GM12801 (cell line): Measurements from ENCODE around the gene GSDME.

ENCODE experiments used
- TF ChIP-seq, protein P1 (sequence below): IDR thresholded peaks from one replicate; pipeline ENCODE4 v1.5.1; 2011; ENCODE audit warnings: control low read depth; ENCODE audit not compliant: insufficient read length; ENCODE audit errors: extremely low read depth

The GSDME gene

GRCh38 chr7:24750441-24751055 lies 6.7 kb downstream of the GSDME start:
- TF ChIP-seq, protein P1, sequence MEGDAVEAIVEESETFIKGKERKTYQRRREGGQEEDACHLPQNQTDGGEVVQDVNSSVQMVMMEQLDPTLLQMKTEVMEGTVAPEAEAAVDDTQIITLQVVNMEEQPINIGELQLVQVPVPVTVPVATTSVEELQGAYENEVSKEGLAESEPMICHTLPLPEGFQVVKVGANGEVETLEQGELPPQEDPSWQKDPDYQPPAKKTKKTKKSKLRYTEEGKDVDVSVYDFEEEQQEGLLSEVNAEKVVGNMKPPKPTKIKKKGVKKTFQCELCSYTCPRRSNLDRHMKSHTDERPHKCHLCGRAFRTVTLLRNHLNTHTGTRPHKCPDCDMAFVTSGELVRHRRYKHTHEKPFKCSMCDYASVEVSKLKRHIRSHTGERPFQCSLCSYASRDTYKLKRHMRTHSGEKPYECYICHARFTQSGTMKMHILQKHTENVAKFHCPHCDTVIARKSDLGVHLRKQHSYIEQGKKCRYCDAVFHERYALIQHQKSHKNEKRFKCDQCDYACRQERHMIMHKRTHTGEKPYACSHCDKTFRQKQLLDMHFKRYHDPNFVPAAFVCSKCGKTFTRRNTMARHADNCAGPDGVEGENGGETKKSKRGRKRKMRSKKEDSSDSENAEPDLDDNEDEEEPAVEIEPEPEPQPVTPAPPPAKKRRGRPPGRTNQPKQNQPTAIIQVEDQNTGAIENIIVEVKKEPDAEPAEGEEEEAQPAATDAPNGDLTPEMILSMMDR, result no peak

- TF ChIP-seq, protein P1, result no peak
Measured at GRCh38 chr7:24748521-24748920, 8.7 kb downstream of the GSDME start.

DNA sequence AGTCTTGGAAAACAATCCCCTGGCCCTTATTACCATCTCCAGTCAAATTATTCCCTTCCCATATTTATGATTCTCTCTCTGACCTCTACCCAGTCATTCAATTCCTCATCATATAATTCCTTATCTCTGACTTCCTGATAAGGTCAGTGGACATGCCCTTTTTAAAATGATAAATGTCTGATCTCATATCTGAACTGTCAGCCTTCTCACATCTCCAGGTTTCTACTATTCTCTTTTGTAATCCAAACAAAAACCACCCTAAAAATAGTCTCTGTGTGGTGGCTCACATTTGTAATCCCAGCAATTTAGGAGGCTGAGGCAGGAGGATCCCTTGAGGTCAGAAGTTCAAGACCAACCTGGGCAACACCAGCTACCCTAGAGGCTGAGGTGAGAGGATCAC lies 11.9 kb downstream of the GSDME start:
- TF ChIP-seq, protein P1, result no peak

GRCh38 chr7:24743471-24743870 lies 13.8 kb downstream of the GSDME start:
- TF ChIP-seq, protein P1, result no peak

DNA sequence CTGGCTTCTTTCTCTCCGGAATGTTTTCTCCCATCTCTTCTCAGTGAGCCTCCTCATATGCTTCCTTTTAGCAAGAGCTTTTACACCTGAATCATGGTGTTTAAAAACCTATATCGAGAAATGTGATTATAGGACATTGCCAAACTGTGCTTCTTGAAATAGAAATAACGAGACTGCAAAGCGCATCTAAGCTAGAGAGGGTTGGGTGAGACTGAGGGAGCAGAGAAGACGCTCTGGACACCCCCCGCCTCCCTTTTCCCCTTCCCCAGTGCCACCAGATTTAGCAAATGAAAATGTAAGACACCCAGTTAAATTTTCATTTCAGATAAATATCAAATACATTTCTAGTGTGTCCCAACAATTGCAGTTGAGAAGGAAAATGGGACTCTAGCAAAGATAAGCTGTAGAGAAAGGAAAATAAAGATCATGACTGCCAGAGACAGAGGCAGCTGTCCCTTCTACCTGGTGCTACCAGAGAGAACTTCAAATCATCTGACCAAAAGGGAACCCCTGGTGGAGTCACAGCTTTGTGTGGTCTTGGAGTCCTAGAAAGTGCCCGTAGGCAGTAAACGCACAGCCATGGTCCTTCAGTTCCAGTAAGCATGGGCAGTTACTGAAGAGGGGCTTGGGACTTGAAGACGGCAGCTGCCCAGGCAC lies 14.6 kb downstream of the GSDME start:
- TF ChIP-seq, protein P1, result no peak

- TF ChIP-seq, protein P1, result no peak
Measured at GRCh38 chr7:24741679-24742505, 15.4 kb downstream of the GSDME start.

DNA sequence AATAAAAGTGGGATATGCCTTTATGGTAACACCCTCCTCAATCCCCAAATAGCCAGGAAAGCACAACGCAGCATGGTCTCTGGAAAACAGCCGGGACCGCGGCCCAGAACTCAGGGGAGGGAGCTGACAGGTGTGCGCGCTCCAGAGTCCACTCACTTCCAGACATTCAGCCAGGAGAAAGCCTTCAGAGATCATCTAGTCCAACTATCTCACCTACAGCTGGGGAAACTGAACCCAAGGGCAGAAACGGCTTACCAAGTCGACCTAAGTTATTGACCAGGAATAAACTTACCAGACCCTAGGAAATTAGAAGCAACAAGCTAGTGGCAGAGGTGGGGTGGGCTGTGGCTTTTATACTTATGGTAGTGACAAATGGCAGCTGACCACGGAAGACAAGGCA lies 16.4 kb downstream of the GSDME start:
- TF ChIP-seq, protein P1, result no peak
